ENCODE results near the gene ZNF232. TPM values are rescaled to one million over a fixed set of nuclear protein-coding genes. Genes with fewer than 3 reads are reported as not detected.

Gene ZNF232
- total RNA-seq, 1 donor from 2014 or later, result 51.1 TPM

DNA sequence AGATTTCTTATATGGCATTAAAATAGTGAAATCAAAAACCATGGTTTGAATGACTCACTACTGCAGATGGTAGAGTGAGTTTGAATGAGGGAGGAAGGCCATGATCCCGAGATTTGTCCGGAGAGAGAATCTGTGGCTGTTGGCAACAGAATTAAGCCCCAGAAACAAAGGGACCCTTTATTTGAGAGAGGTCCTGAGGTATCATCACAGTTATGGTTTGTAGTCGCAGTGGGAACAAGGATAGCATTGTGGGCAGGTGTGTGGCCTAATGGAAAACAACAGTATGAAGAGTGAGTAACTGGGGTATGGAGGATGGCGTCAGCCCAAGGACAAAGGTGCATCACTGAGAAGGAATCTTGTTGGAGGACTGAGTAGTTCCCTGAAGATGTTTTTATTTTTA is 42.0 kb downstream of the ZNF232 start:
- H3K9me3 Mint-ChIP-seq (ENCODE audit: low read depth), result no peaks in the 10 kb centered on the region
- H3K27me3 Mint-ChIP-seq, result peaks cover 7% of the 10 kb centered on the region
- H3K36me3 Mint-ChIP-seq (ENCODE audit: insufficient read depth), result no peaks in the 10 kb centered on the region
- TF ChIP-seq, protein P1, sequence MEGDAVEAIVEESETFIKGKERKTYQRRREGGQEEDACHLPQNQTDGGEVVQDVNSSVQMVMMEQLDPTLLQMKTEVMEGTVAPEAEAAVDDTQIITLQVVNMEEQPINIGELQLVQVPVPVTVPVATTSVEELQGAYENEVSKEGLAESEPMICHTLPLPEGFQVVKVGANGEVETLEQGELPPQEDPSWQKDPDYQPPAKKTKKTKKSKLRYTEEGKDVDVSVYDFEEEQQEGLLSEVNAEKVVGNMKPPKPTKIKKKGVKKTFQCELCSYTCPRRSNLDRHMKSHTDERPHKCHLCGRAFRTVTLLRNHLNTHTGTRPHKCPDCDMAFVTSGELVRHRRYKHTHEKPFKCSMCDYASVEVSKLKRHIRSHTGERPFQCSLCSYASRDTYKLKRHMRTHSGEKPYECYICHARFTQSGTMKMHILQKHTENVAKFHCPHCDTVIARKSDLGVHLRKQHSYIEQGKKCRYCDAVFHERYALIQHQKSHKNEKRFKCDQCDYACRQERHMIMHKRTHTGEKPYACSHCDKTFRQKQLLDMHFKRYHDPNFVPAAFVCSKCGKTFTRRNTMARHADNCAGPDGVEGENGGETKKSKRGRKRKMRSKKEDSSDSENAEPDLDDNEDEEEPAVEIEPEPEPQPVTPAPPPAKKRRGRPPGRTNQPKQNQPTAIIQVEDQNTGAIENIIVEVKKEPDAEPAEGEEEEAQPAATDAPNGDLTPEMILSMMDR (IDR thresholded peaks at IDR 0.05; ENCODE audit: unreplicated experiment), result no peak
- H3K4me3 Mint-ChIP-seq (ENCODE audit: low read depth), result no peak overlapping the region
- DNase-seq (ENCODE audit: low spot score, unreplicated experiment), result no peak
- no peak overlapping the region for H3K27ac Mint-ChIP-seq
- H3K4me1 Mint-ChIP-seq (ENCODE audit: low read depth), result peaks cover 5% of the 10 kb centered on the region

DNA sequence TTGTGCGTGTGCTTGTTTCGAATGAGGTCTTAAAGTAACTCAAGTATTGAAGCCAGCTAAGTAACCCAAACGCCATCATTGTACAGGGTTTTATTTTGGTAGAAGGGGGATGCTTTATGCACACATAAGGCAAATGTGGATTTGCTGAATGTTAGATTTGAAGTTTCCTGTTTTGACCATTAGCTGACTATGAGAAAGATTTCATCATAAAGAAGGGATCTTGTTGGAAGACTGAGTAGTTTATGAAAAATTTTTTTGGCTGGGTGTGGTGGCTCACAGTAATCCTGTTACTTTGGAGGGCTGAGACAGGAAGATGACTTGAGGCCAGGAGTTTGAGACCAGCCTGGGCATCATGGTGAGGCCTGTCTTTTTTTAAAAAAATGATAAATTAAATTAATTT is 43.4 kb downstream of the ZNF232 start:
- H3K36me3 Mint-ChIP-seq (ENCODE audit: insufficient read depth), result no peaks in the 10 kb centered on the region
- H3K9me3 Mint-ChIP-seq (ENCODE audit: low read depth), result no peaks in the 10 kb centered on the region
- no peak overlapping the region for H3K4me3 Mint-ChIP-seq (ENCODE audit: low read depth)
- H3K4me1 Mint-ChIP-seq (ENCODE audit: low read depth), result peaks cover 1% of the 10 kb centered on the region
- no peak for DNase-seq (ENCODE audit: low spot score, unreplicated experiment)
- H3K27me3 Mint-ChIP-seq, result peaks cover 8% of the 10 kb centered on the region
- TF ChIP-seq, protein P1 (IDR thresholded peaks at IDR 0.05; ENCODE audit: unreplicated experiment), result no peak
- H3K27ac Mint-ChIP-seq, result no peak overlapping the region

DNA sequence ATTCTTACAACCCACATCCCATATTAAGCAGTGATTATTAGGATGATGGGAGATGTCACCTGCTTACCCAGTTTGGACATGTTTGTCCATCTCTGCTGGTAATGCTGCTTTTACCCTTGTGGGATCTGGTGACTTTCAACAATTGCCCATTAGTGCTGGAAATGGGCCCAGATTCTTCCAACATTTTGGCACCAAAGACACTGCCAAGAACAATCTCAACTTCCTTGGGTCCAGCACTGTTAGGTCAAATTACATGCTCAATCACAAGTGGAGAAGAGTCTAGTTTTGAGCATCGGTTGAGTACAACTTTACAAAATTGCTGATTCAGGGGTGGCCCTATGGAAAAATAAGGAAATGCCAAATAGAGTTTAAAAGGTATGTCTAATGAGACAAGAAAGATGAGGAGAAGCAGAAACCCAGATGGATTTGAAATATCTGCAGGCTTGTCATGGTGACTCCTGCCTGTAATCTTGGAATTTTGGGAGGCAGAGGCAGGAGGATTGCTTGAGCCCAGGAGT is 46.4 kb downstream of the ZNF232 start:
- Mint-ChIP-seq H3K9me3 (ENCODE audit: low read depth) (no peaks in the 10 kb centered on the region), H3K27me3 (peaks cover 10% of the 10 kb centered on the region), H3K4me3 (ENCODE audit: low read depth) (no peak overlapping the region), H3K36me3 (ENCODE audit: insufficient read depth) (no peaks in the 10 kb centered on the region), H3K27ac (no peak overlapping the region), H3K4me1 (ENCODE audit: low read depth) (peaks cover 1% of the 10 kb centered on the region)
- no peak for DNase-seq (ENCODE audit: low spot score, unreplicated experiment)
- TF ChIP-seq, protein P1 (IDR thresholded peaks at IDR 0.05; ENCODE audit: unreplicated experiment), result no peak

Other genes with a start within 250 kb of the ZNF232 start
- 3.6 and 3.7 TPM in 2 replicates for gene C17orf107, start 212.3 kb downstream of the ZNF232 start, total RNA-seq
- 0.31 and 0.36 TPM in 2 replicates for gene CHRNE, start 208.8 kb downstream of the ZNF232 start, total RNA-seq
- gene GP1BA, start 179.6 kb downstream of the ZNF232 start, total RNA-seq, result not detected in 2 replicates
- 46.8 and 47.4 TPM in 2 replicates for gene SLC25A11, start 171.8 kb downstream of the ZNF232 start, total RNA-seq
- 97.4 and 106 TPM in 2 replicates for gene RNF167, start 171.6 kb downstream of the ZNF232 start, total RNA-seq
- 372 and 404 TPM in 2 replicates for gene PFN1, start 163.3 kb downstream of the ZNF232 start, total RNA-seq
- 23.4 and 25.8 TPM in 2 replicates for gene ENO3, start 160.8 kb downstream of the ZNF232 start, total RNA-seq
- gene SPAG7, start 144.1 kb downstream of the ZNF232 start, total RNA-seq, result 70.3 and 71.4 TPM in 2 replicates
- gene CAMTA2, start 124.2 kb downstream of the ZNF232 start, total RNA-seq, result 34.1 and 34.2 TPM in 2 replicates
- 2.8 and 3.3 TPM in 2 replicates for gene INCA1, start 114.4 kb downstream of the ZNF232 start, total RNA-seq
- 104 and 111 TPM in 2 replicates for gene KIF1C, start 113.9 kb downstream of the ZNF232 start, total RNA-seq
- gene SLC52A1, start 76.5 kb downstream of the ZNF232 start, total RNA-seq, result not detected in 2 replicates
- gene ZFP3, start 33.4 kb downstream of the ZNF232 start, total RNA-seq, result 0.98 and 1.3 TPM in 2 replicates
- gene USP6, start 4.2 kb upstream of the ZNF232 start, total RNA-seq, result 0.80 and 0.84 TPM in 2 replicates
- 23.8 and 26.1 TPM in 2 replicates for gene ZNF594, start 80.0 kb upstream of the ZNF232 start, total RNA-seq
- gene SCIMP, start 123.0 kb upstream of the ZNF232 start, total RNA-seq, result not detected in 2 replicates
- 46.2 and 50.1 TPM in 2 replicates for gene RABEP1, start 170.4 kb upstream of the ZNF232 start, total RNA-seq